Measurements from ENCODE around the gene CLIP4.

- no peak for TF ChIP-seq TAF1 (IDR thresholded peaks at IDR 0.05; ENCODE audit: borderline replicate concordance, low read depth, low read length)
- no peak for TF ChIP-seq POLR2AphosphoS5 (IDR thresholded peaks at IDR 0.05; ENCODE audit: low read depth, low read length)
Observed at GRCh38 chr2:29207352-29208148, 92.3 kb downstream of the CLIP4 start.
